Muscle layer of duodenum (tissue), 2 donors: ENCODE measurements around the gene CMTM4.

ENCODE experiments used
- H3K27ac ChIP-seq: one replicate; pipeline ENCODE4 v1.7.0; 2013; ENCODE audit warnings: mild to moderate bottlenecking, low read length
- H3K27me3 ChIP-seq: one replicate; pipeline ENCODE4 v1.7.0; 2013; ENCODE audit warnings: low read depth, mild to moderate bottlenecking, control low read depth, low read length
- H3K36me3 ChIP-seq, 2 donors: one replicate each; pipeline ENCODE4 v1.7.0; 2013; ENCODE audit warnings: low read length in 2 of 2, control low read depth in 1 of 2, mild to moderate bottlenecking in 1 of 2; ENCODE audit not compliant: insufficient read depth in 2 of 2, control insufficient read depth in 1 of 2
- H3K4me1 ChIP-seq, 2 donors: one replicate each; pipeline ENCODE4 v1.7.0; 2013; ENCODE audit warnings: low read length in 2 of 2, mild to moderate bottlenecking in 2 of 2, control low read depth in 1 of 2, moderate library complexity in 1 of 2; ENCODE audit not compliant: insufficient read depth in 2 of 2, control insufficient read depth in 1 of 2
- H3K4me3 ChIP-seq, 2 donors: one replicate each; pipeline ENCODE4 v1.7.0; 2013; ENCODE audit warnings: low read length in 2 of 2, low read depth in 1 of 2, mild to moderate bottlenecking in 1 of 2
- H3K9me3 ChIP-seq, 2 donors: one replicate each; pipeline ENCODE4 v1.7.0; 2013; ENCODE audit warnings: low read length in 2 of 2, control low read depth in 1 of 2, mild to moderate bottlenecking in 1 of 2; ENCODE audit not compliant: control insufficient read depth in 1 of 2
- donor health status: healthy.

Gene CMTM4

GRCh38 chr16:66652661-66653360, 43.7 kb downstream of the CMTM4 start:
- Histone ChIP-seq H3K27ac (no peak overlapping the region), H3K36me3 (no peaks in the 10 kb centered on the region), H3K4me3 (no peak overlapping the region), H3K27me3 (no peaks in the 10 kb centered on the region), H3K9me3 (no peaks in the 10 kb centered on the region), H3K4me1 (peaks cover 0 to 5% of the 10 kb centered on the region in 2 donors)

GRCh38 chr16:66651965-66652364, 44.6 kb downstream of the CMTM4 start:
- Histone ChIP-seq H3K9me3 (no peaks in the 10 kb centered on the region), H3K4me1 (peaks cover 0 to 5% of the 10 kb centered on the region in 2 donors), H3K27ac (no peak overlapping the region), H3K4me3 (no peak overlapping the region), H3K27me3 (no peaks in the 10 kb centered on the region), H3K36me3 (no peaks in the 10 kb centered on the region)

GRCh38 chr16:66651474-66651765, 45.1 kb downstream of the CMTM4 start:
- no peaks in the 10 kb centered on the region for H3K36me3 ChIP-seq
- no peak overlapping the region for H3K27ac ChIP-seq
- H3K9me3 ChIP-seq, result no peaks in the 10 kb centered on the region
- H3K27me3 ChIP-seq, result no peaks in the 10 kb centered on the region
- H3K4me1 ChIP-seq, result peaks cover 0 to 5% of the 10 kb centered on the region in 2 donors
- peak overlapping the region; percentile 52 to 54 for H3K4me3 ChIP-seq

GRCh38 chr16:66650707-66651473, 45.7 kb downstream of the CMTM4 start:
- H3K27me3 ChIP-seq, result no peaks in the 10 kb centered on the region
- H3K27ac ChIP-seq, result no peak overlapping the region
- H3K4me3 ChIP-seq, result peak overlapping the region; percentile 52 to 54
- no peaks in the 10 kb centered on the region for H3K9me3 ChIP-seq
- H3K36me3 ChIP-seq, result no peaks in the 10 kb centered on the region
- peaks cover 0 to 5% of the 10 kb centered on the region in 2 donors for H3K4me1 ChIP-seq

GRCh38 chr16:66649636-66650205, 46.8 kb downstream of the CMTM4 start:
- no peak overlapping the region for H3K4me3 ChIP-seq
- H3K27ac ChIP-seq, result no peak overlapping the region

GRCh38 chr16:66649167-66649566, 47.4 kb downstream of the CMTM4 start:
- Histone ChIP-seq H3K4me1 (peaks cover 0 to 5% of the 10 kb centered on the region in 2 donors), H3K36me3 (no peaks in the 10 kb centered on the region), H3K4me3 (no peak overlapping the region), H3K9me3 (no peaks in the 10 kb centered on the region), H3K27me3 (no peaks in the 10 kb centered on the region), H3K27ac (no peak overlapping the region)

More at GRCh38 chr16:66649636-66650205, 46.8 kb downstream of the CMTM4 start:
- no peaks in the 10 kb centered on the region for H3K36me3 ChIP-seq
- no peaks in the 10 kb centered on the region for H3K9me3 ChIP-seq
- H3K27me3 ChIP-seq, result no peaks in the 10 kb centered on the region
- peaks cover 0 to 5% of the 10 kb centered on the region in 2 donors for H3K4me1 ChIP-seq

GRCh38 chr16:66647866-66648265, 48.7 kb downstream of the CMTM4 start:
- Histone ChIP-seq H3K36me3 (no peaks in the 10 kb centered on the region), H3K27me3 (no peaks in the 10 kb centered on the region), H3K4me1 (peaks cover 0 to 5% of the 10 kb centered on the region in 2 donors), H3K27ac (no peak overlapping the region), H3K9me3 (no peaks in the 10 kb centered on the region), H3K4me3 (no peak overlapping the region)

- Histone ChIP-seq H3K36me3 (no peaks in the 10 kb centered on the region), H3K27me3 (no peaks in the 10 kb centered on the region), H3K9me3 (no peaks in the 10 kb centered on the region), H3K4me3 (no peak overlapping the region), H3K27ac (no peak overlapping the region), H3K4me1 (no peaks in the 10 kb centered on the region)
Observed at GRCh38 chr16:66641387-66641786, 55.2 kb downstream of the CMTM4 start.

- Histone ChIP-seq H3K9me3 (no peaks in the 10 kb centered on the region), H3K36me3 (no peaks in the 10 kb centered on the region), H3K27ac (no peak overlapping the region), H3K27me3 (no peaks in the 10 kb centered on the region), H3K4me1 (no peaks in the 10 kb centered on the region), H3K4me3 (no peak overlapping the region)
Observed at GRCh38 chr16:66640724-66641314, 55.7 kb downstream of the CMTM4 start.

- Histone ChIP-seq H3K4me3 (no peak overlapping the region), H3K4me1 (no peaks in the 10 kb centered on the region), H3K9me3 (no peaks in the 10 kb centered on the region), H3K27ac (no peak overlapping the region), H3K36me3 (no peaks in the 10 kb centered on the region), H3K27me3 (no peaks in the 10 kb centered on the region)
Observed at GRCh38 chr16:66639091-66639885, 57.3 kb downstream of the CMTM4 start.

GRCh38 chr16:66637806-66638205, 58.7 kb downstream of the CMTM4 start:
- Histone ChIP-seq H3K27me3 (no peaks in the 10 kb centered on the region), H3K27ac (no peak overlapping the region), H3K9me3 (no peaks in the 10 kb centered on the region), H3K4me1 (no peaks in the 10 kb centered on the region), H3K36me3 (no peaks in the 10 kb centered on the region), H3K4me3 (no peak overlapping the region)
